HG03571 (cell line): Measurements from ENCODE around the gene RASGRP3.

Experiments used
- ATAC-seq: cut with Tn5 transposase; IDR thresholded peaks from one replicate; pipeline ENCODE4 v1.9.1; 2021; ENCODE audit not compliant: unreplicated experiment

The RASGRP3 gene

GRCh38 chr2:33579227-33579626 is 102.8 kb downstream of the RASGRP3 start:
- ATAC-seq, result no peak

DNA sequence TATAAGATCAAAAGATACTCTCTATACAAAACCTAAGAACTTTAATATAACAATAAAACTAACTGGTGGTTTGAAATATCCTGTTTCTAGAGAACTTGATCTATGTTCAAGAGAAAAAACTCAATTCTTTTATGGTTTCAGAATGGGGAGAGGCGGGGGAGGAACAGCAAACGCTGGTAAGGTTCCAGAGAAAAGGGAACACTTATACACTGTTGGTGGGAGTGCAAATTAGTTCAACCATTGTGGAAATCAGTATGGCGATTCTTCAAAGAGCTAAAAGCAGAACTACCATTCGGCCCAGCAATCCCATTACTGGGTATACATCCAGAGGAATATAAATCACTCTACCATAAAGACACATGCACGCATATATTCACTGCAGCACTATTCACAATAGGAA is 105.4 kb downstream of the RASGRP3 start:
- ATAC-seq, result no peak

- peak; percentile 78 for ATAC-seq
These were observed 106.9 kb downstream of the RASGRP3 start for GRCh38 chr2:33583194-33583938.

GRCh38 chr2:33586766-33587165 is 110.3 kb downstream of the RASGRP3 start:
- ATAC-seq, result no peak

DNA sequence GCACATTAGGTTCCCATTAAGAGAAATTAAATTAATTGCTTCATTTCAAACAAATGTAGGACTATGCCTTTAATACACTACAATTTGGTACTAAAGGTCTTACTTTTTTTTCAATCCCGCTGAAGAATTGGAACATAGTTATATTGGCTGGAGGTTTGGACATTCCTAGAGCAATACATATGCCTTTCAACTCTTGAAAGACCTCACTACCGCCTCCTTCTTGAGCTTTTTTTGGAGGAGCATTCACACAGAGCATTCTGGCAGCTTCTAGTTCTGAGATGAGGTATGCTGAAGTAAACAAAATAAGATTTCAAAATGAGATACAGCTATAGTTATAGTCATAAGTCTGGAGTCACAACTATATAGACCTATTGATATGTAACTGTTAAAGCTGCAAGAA is 111.8 kb downstream of the RASGRP3 start:
- ATAC-seq, result no peak

GRCh38 chr2:33589444-33589843 is 113.0 kb downstream of the RASGRP3 start:
- no peak for ATAC-seq

DNA sequence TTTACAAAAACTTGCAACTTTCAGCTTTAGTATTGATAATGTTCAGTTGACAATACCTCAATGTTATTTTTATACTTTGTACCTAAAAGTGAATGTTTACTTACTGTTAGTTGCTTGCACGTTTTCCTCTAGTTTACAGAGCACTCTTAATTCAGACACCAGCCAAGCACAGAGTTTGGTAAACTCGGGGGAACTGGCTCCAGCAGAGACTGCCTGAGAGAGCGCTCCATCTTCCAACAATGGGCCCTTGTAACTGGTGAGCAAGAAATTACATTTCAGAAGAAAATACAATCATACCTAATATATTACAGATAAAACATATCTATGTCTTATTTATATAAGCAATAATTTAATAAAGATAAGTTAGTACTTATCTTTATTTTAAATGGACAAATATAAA is 118.9 kb downstream of the RASGRP3 start:
- ATAC-seq, result no peak

DNA sequence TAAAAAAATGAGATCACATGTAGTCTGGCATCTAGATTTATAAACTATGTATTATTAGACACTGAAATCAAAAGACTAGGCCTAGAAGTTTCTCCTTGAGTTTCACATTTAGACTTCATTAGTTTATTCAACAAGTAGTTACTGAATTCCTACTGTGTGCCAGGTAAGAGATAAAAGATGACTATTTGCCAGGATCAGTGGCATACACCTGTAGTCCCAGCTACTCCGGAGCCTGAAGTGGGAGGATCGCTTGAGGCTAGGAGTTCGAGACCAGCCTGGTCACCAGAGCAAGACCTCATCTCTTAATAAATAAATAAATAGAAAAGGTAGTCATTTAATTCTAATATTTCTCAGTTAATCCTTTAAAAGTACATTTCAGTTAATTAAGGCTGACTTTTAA is 120.6 kb downstream of the RASGRP3 start:
- no peak for ATAC-seq

- peak; percentile 51 for ATAC-seq
These were observed 122.2 kb downstream of the RASGRP3 start for GRCh38 chr2:33598561-33599174.

DNA sequence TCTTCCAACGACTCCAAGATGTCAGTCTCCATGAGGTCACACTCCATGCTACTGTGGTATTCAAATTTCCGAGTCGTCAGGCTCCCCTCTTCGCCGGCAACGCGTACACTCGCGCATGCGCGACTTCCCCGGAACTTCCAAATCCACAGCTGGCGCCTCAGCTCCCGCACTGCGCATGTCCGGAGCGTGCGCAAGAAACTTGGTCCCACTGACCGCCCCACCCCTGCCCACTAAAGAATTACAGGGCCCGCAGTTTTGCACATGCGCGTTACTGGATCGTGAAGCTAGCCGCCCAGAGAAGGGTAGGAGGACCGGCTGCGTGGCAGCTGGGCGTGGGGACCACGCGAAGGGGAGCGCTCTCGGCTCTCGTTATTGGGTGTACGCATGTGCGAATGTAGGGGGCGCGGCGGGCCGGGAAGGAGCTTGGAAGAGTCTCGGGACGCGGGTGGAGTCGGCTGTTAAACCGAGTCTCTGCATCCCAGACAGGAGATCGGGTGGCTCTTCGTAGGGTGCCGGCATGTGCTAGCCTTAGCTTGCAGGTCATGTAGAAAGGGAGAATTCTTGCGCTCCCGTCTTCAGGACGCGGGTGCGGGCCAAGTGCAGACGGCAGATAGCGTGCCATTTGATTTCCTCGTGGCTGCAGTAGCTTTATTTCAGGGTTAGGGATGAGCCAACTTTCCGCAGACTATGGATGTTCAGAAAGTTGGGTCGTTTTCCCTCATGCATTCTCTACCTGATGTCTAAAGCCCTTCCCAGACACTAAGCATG is 122.9 kb downstream of the RASGRP3 start, which contains the start of gene FAM98A:
FAM98A (minus strand) TSS at position 125 of the 768 bp plus-strand sequence; CDS start at position 47, 78 bp downstream.
- ATAC-seq, result peak; percentile 93

GRCh38 chr2:33599943-33600192 is 123.4 kb downstream of the RASGRP3 start:
- no peak for ATAC-seq

DNA sequence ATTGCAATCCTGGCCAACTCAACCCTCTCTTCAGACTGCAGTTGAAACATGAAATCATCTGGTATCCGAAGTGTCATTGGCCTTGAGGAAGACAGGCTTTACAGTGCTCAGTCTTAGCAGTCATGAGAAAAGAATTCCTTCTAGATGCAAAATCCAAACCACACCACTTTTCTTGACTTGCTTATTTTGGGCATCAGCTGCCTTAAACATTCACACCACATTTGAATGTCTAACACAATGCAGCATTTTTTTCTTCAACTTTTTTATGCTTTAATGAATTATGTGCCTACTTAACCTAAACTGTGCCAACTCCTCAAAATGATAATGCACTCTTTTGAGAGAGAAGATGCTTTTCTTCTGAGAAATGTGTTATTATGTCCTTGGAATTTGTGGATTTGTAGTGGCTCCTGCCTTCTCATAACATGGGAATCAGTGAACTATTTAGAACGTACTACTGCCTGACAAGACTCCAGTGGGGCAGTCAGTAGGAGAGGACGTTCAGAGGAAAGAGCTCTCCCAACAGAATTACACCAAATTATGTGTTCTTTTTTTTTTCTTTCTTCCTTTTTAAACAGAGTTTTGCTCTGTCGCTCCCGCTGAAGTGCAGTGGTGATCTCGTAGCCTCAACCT is 125.9 kb downstream of the RASGRP3 start:
- ATAC-seq, result no peak

DNA sequence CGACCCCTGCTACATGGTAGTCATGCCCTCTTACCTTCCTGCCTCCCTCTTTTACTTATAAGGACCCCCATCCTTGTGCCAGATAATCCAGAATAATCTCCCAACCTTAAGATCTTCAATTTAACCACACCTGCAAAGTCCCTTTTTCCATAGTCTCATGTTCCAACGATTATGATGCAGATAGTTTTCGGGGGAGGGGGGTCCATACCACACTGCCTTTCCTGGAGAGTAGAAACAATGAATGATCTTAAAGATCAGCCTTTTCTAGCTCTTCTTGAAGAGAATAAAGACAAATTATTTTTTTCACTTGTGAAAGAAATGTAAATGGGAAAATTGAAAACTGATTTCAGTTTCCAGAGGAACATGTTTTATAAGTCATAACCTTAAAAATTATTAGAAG is 127.0 kb downstream of the RASGRP3 start:
- no peak for ATAC-seq

GRCh38 chr2:33605056-33605455 is 128.6 kb downstream of the RASGRP3 start:
- no peak for ATAC-seq

- no peak for ATAC-seq
These were observed 129.7 kb downstream of the RASGRP3 start for GRCh38 chr2:33606100-33606499.

GRCh38 chr2:33606622-33607021 is 130.2 kb downstream of the RASGRP3 start:
- no peak for ATAC-seq

DNA sequence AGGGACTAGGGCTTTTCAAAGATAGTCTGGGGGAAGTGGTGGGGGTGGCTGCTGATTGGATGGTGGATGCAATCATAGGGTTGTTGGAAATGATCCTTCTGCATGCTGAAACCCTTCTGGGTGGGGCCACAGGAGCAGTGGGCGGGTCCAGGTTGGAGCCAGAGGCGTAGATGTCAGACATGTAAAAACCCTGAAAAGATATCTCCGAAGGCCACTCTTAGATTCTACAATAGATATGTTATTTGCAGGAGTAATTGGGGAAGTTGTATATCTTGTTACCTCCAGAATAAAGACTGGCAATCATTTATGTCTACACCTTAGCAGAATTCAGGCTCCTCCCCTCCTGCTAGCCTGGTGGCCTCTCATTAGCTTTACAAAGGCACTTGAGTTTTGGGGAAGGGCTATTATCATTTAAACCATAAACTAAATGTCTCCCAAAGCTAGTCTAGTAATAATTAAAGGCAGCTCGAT is 130.8 kb downstream of the RASGRP3 start:
- no peak for ATAC-seq

GRCh38 chr2:33607905-33608304 is 131.5 kb downstream of the RASGRP3 start:
- no peak for ATAC-seq

- no peak for ATAC-seq
These were observed 137.7 kb downstream of the RASGRP3 start for GRCh38 chr2:33614190-33614589.
